Kidney epithelial cell (primary cell): Measurements from ENCODE around the gene HOXD8. TPM values are rescaled to one million over a fixed set of nuclear protein-coding genes. Genes with fewer than 3 reads are reported as not detected.

ENCODE experiments used
- DNase-seq: peaks from one replicate; pipeline ENCODE4 v3.0.0-alpha.2; 2010; ENCODE audit warnings: low read depth
- H3K27me3 ChIP-seq: 2 replicates; pipeline ENCODE4 v1.6.0; 2011; ENCODE audit warnings: low read length; ENCODE audit not compliant: control insufficient read depth, insufficient read depth
- H3K36me3 ChIP-seq: 2 replicates; pipeline ENCODE4 v1.5.1; 2011; ENCODE audit warnings: low read length; ENCODE audit not compliant: control insufficient read depth, insufficient read depth
- H3K4me3 ChIP-seq: 2 replicates; pipeline ENCODE4 v1.5.1; 2011; ENCODE audit warnings: low read depth, mild to moderate bottlenecking, control low read depth, low read length
- CTCF ChIP-seq: IDR thresholded peaks from 2 replicates; pipeline ENCODE4 v1.5.1; 2011; ENCODE audit warnings: mild to moderate bottlenecking, moderate library complexity, low read length, control low read depth, inconsistent platforms; ENCODE audit not compliant: insufficient read depth, poor library complexity, severe bottlenecking
- total RNA-seq: library from RNA; depleted of rRNA; stranded (reverse); fragments of >200 nt; gene quantifications from 2 replicates; pipeline ENCODE4 v1.2.3, GENCODE V29; 2015

HOXD8 gene
- total RNA-seq, 1 donor from 2014 or later, result 18.1 TPM

- no peaks in the 10 kb centered on the region for H3K27me3 ChIP-seq
- no peaks in the 10 kb centered on the region for H3K36me3 ChIP-seq
- no peak for DNase-seq
- peak overlapping the region; percentile 67 for H3K4me3 ChIP-seq
- no peak for TF ChIP-seq CTCF
These were observed 847 bp downstream of the HOXD8 start for GRCh38 chr2:176130147-176130956.

- no peak for DNase-seq
- H3K27me3 ChIP-seq, result no peaks in the 10 kb centered on the region
- no peak for TF ChIP-seq CTCF
- H3K36me3 ChIP-seq, result no peaks in the 10 kb centered on the region
- peak overlapping the region; percentile 67 for H3K4me3 ChIP-seq
These were observed 1.7 kb downstream of the HOXD8 start for GRCh38 chr2:176130957-176131847.

- H3K4me3 ChIP-seq, result peak overlapping the region; percentile 67
- H3K36me3 ChIP-seq, result no peaks in the 10 kb centered on the region
- H3K27me3 ChIP-seq, result no peaks in the 10 kb centered on the region
- no peak for DNase-seq
- no peak for TF ChIP-seq CTCF
These were observed 2.3 kb downstream of the HOXD8 start for GRCh38 chr2:176131848-176132158.

- Histone ChIP-seq H3K27me3 (no peaks in the 10 kb centered on the region), H3K36me3 (no peaks in the 10 kb centered on the region), H3K4me3 (peak overlapping the region; percentile 67)
- no peak for DNase-seq
- TF ChIP-seq CTCF, result no peak
These were observed 3.0 kb downstream of the HOXD8 start for GRCh38 chr2:176132205-176133171.

GRCh38 chr2:176133389-176133788 is 3.9 kb downstream of the HOXD8 start:
- no peak for DNase-seq
- H3K36me3 ChIP-seq, result no peaks in the 10 kb centered on the region
- no peaks in the 10 kb centered on the region for H3K27me3 ChIP-seq
- H3K4me3 ChIP-seq, result no peak overlapping the region
- TF ChIP-seq CTCF, result no peak
